SK-N-SH (cell line): ENCODE results near the gene GRAMD2A. TPM values are rescaled to one million over a fixed set of nuclear protein-coding genes. Genes with fewer than 3 reads are reported as not detected.

Experiments used
- CTCF ChIA-PET: fragments of 300-600, 350-600 bp; formaldehyde crosslinking; extraction: SDS; loops from one replicate; lab custom pipeline; 2021; lab: Yijun Ruan, JAX
- POLR2A ChIA-PET: fragments of 350-600 bp; sonication (Branson Sonifier 250); formaldehyde crosslinking; extraction: SDS; loops from one replicate; lab custom pipeline; 2020; ENCODE audit warnings: antibody characterized with exemption, inconsistent platforms; lab: Yijun Ruan, JAX
- DNase-seq: peaks from one replicate; pipeline ENCODE4 v3.0.0; 2012
- H2AFZ ChIP-seq: fragments of 200-600 bp; sonication (generic); 2 replicates; pipeline ENCODE4 v1.8.1; 2016; ENCODE audit warnings: antibody characterized with exemption, mild to moderate bottlenecking, low read depth
- H3F3A ChIP-seq: fragments of 200-600 bp; sonication (generic); replicated peaks from 2 replicates; pipeline ENCODE3; 2016; ENCODE audit warnings: antibody characterized with exemption, mild to moderate bottlenecking; ENCODE audit not compliant: insufficient read depth
- H3K27ac ChIP-seq, 2 experiments: fragments of 200-500 bp in 1 of 2; fragments of 200-600 bp in 1 of 2; sonication (Bioruptor generic) in 1 of 2; sonication (generic), shearing (Covaris generic) in 1 of 2; 2 replicates each; pipeline versions ENCODE4 v1.5.1 to v1.6.1; 2014 to 2016; ENCODE audit warnings: low read depth in 2 of 2, inconsistent platforms in 1 of 2, low read length in 1 of 2, mild to moderate bottlenecking in 1 of 2, mixed read lengths in 1 of 2
- H3K27me3 ChIP-seq: fragments of 200-600 bp; sonication (generic), shearing (Covaris generic); 2 replicates; pipeline ENCODE4 v1.6.1; 2016; ENCODE audit warnings: mixed run types; ENCODE audit not compliant: insufficient read depth
- H3K36me3 ChIP-seq, 2 experiments: fragments of 200-500 bp in 1 of 2; fragments of 200-600 bp in 1 of 2; sonication (Bioruptor generic) in 1 of 2; sonication (generic) in 1 of 2; replicated peaks in 1 of 2; 2 replicates each; pipeline versions ENCODE3 to v1.5.1; 2014 to 2016; ENCODE audit warnings: low read length in 1 of 2, mild to moderate bottlenecking in 1 of 2; ENCODE audit not compliant: insufficient read depth in 2 of 2, control insufficient read depth in 1 of 2
- H3K4me1 ChIP-seq, 2 experiments: fragments of 200-500 bp in 1 of 2; fragments of 200-600 bp in 1 of 2; sonication (Bioruptor generic) in 1 of 2; sonication (generic), shearing (Covaris generic) in 1 of 2; 2 replicates each; pipeline versions ENCODE4 v1.5.1 to v1.6.1; 2014 to 2016; ENCODE audit warnings: low read depth in 1 of 2, low read length in 1 of 2, mixed run types in 1 of 2; ENCODE audit not compliant: insufficient read depth in 2 of 2, control insufficient read depth in 1 of 2
- H3K4me2 ChIP-seq: fragments of 200-600 bp; sonication (generic), shearing (Covaris generic); 2 replicates; pipeline ENCODE4 v1.6.1; 2017; ENCODE audit warnings: mixed run types
- H3K4me3 ChIP-seq, 2 experiments: fragments of 200-500 bp in 1 of 2; fragments of 200-600 bp in 1 of 2; sonication (Bioruptor generic) in 1 of 2; sonication (generic), shearing (Covaris generic) in 1 of 2; 2 replicates each; pipeline versions ENCODE4 v1.5.1 to v1.8.1; 2014 to 2016; ENCODE audit warnings: low read depth in 2 of 2, inconsistent platforms in 1 of 2, low read length in 1 of 2, mild to moderate bottlenecking in 1 of 2, mixed read lengths in 1 of 2, moderate library complexity in 1 of 2
- H3K79me2 ChIP-seq: fragments of 200-600 bp; sonication (generic); 2 replicates; pipeline ENCODE4 v1.8.1; 2017; ENCODE audit warnings: mild to moderate bottlenecking; ENCODE audit not compliant: insufficient read depth
- H3K9ac ChIP-seq: fragments of 200-600 bp; sonication (generic); 2 replicates; pipeline ENCODE4 v1.6.1; 2017; ENCODE audit warnings: mixed run types
- H3K9me2 ChIP-seq: fragments of 200-600 bp; sonication (generic); 2 replicates; pipeline ENCODE4 v1.6.1; 2017; ENCODE audit warnings: mixed run types
- H3K9me3 ChIP-seq: fragments of 200-600 bp; sonication (generic); 2 replicates; pipeline ENCODE4 v1.6.1; 2017; ENCODE audit warnings: mixed run types, mild to moderate bottlenecking, moderate library complexity
- H4K20me1 ChIP-seq: fragments of 200-600 bp; sonication (generic); 2 replicates; pipeline ENCODE4 v1.6.1; 2017; ENCODE audit warnings: mild to moderate bottlenecking, mixed run types; ENCODE audit not compliant: insufficient read depth
- ELF1 ChIP-seq: IDR thresholded peaks from 2 replicates; pipeline ENCODE4 v1.4.0; 2012
- EP300 ChIP-seq, 2 experiments: IDR thresholded peaks; 2 replicates each; pipeline versions ENCODE4 v1.4.0 to v1.6.1; 2012; ENCODE audit warnings: borderline replicate concordance in 1 of 2, low read depth in 1 of 2, low read length in 1 of 2
- EZH2phosphoT487 ChIP-seq: fragments of 200-600 bp; sonication (generic); IDR thresholded peaks from 2 replicates; pipeline ENCODE4 v1.6.1; 2017; ENCODE audit warnings: low read depth, mixed run types, mild to moderate bottlenecking, antibody characterized with exemption, moderate library complexity, borderline replicate concordance
- GABPA ChIP-seq: IDR thresholded peaks from 2 replicates; pipeline ENCODE4 v1.4.0; 2012; ENCODE audit warnings: low read depth, mild to moderate bottlenecking
- GATA2 ChIP-seq: sonication (generic); formaldehyde crosslinking; IDR thresholded peaks from 2 replicates; pipeline ENCODE4 v1.5.0; 2020; ENCODE audit warnings: mild to moderate bottlenecking, missing genetic modification reagents
- JUND ChIP-seq: IDR thresholded peaks from 2 replicates; pipeline ENCODE4 v1.4.0; 2012
- MAX ChIP-seq: IDR thresholded peaks from 2 replicates; pipeline ENCODE4 v1.4.0; 2012; ENCODE audit warnings: low read depth
- NFIC ChIP-seq: IDR thresholded peaks from 2 replicates; pipeline ENCODE4 v1.4.0; 2012; ENCODE audit warnings: borderline replicate concordance
- PBX3 ChIP-seq: IDR thresholded peaks from 2 replicates; pipeline ENCODE4; 2012
- POLR2AphosphoS5 ChIP-seq: IDR thresholded peaks from 2 replicates; pipeline ENCODE4 v1.6.1; 2012; ENCODE audit warnings: low read depth, low read length
- RAD21 ChIP-seq: IDR thresholded peaks from 2 replicates; pipeline ENCODE4 v1.6.1; 2012; ENCODE audit warnings: mild to moderate bottlenecking, low read length
- RCOR1 ChIP-seq: fragments of 150-350 bp; IDR thresholded peaks from 2 replicates; pipeline ENCODE4 v1.6.1; 2017; ENCODE audit warnings: antibody characterized with exemption, low read length
- RFX5 ChIP-seq: IDR thresholded peaks from 2 replicates; pipeline ENCODE4 v1.6.1; 2012; ENCODE audit warnings: mild to moderate bottlenecking, improper control_type of control experiment, low read length
- RXRA ChIP-seq: IDR thresholded peaks from 2 replicates; pipeline ENCODE4 v1.4.0; 2012; ENCODE audit warnings: low read depth, mild to moderate bottlenecking, borderline replicate concordance
- TEAD4 ChIP-seq: IDR thresholded peaks from 2 replicates; pipeline ENCODE4 v1.4.0; 2012; ENCODE audit warnings: mild to moderate bottlenecking, borderline replicate concordance; ENCODE audit not compliant: insufficient read depth
- USF1 ChIP-seq: IDR thresholded peaks from 2 replicates; pipeline ENCODE4 v1.4.0; 2012; ENCODE audit warnings: low read depth, borderline replicate concordance
- USF2 ChIP-seq: fragments of 150-350 bp; IDR thresholded peaks from 2 replicates; pipeline ENCODE4 v1.6.1; 2017; ENCODE audit warnings: antibody characterized with exemption, low read length, low read depth, borderline replicate concordance
- YY1 ChIP-seq: IDR thresholded peaks from 2 replicates; pipeline ENCODE4 v1.4.0; 2012; ENCODE audit warnings: low read depth, mild to moderate bottlenecking
- ZBTB33 ChIP-seq: IDR thresholded peaks from 2 replicates; pipeline ENCODE4 v1.4.0; 2012; ENCODE audit warnings: low read depth, borderline replicate concordance
- WGBS: methylation state at CpG from one replicate; pipeline ENCODE4 v1.1.6; 2017; ENCODE audit warnings: low lambda C conversion rate; 5-methylcytosine and 5-hydroxymethylcytosine counted together
- polyA plus RNA-seq, 3 experiments: library from polyadenylated mRNA; depleted of rRNA; stranded (reverse); fragments of >200 nt; gene quantifications; 2 replicates each; pipeline ENCODE4 v1.2.3, GENCODE V29; 2012

The GRAMD2A gene
- polyA plus RNA-seq, 1 of the 3 experiments (the other 2 are of a cell fraction): 0.10 TPM

- H3K79me2 ChIP-seq: peaks cover 99% of the 10 kb centered on the region
- ChIA-PET POLR2A (no interaction called here), CTCF (interaction anchor here (1.3 kb wide), 1 partner anchor 311 kb away, joined by 4 read pairs; no protein-coding TSS in a partner anchor)
- peaks cover 59% of the 10 kb centered on the region for H4K20me1 ChIP-seq
- peaks cover 0 to 6% of the 10 kb centered on the region in 2 experiments; a peak in 3 of 4 replicates for H3K4me1 ChIP-seq
- H3K4me3 ChIP-seq: no peak overlapping the region
- peaks cover 7% of the 10 kb centered on the region for H3F3A ChIP-seq
- no peak overlapping the region for H3K4me2 ChIP-seq
- no peaks in the 10 kb centered on the region for H3K9me3 ChIP-seq
- 97% methylated on average over 2 of the region's 2 CpGs for WGBS
- H3K36me3 ChIP-seq: no peaks in the 10 kb centered on the region
- H3K27me3 ChIP-seq: no peaks in the 10 kb centered on the region
- no peak overlapping the region for H3K27ac ChIP-seq
- no peak for TF ChIP-seq ELF1
- no peak for TF ChIP-seq RFX5
- TF ChIP-seq RXRA: no peak
- TF ChIP-seq POLR2AphosphoS5: no peak
- TF ChIP-seq RCOR1: no peak
- no peak for TF ChIP-seq NFIC
- TF ChIP-seq TEAD4: no peak
- TF ChIP-seq GATA2 (CRISPR knock-in tag): no peak
- no peak for TF ChIP-seq PBX3
- no peak for TF ChIP-seq GABPA
- TF ChIP-seq EZH2phosphoT487: no peak
- TF ChIP-seq ZBTB33: no peak
- DNase-seq: no peak
- H2AFZ ChIP-seq: no peak overlapping the region
- no peak overlapping the region for H3K9ac ChIP-seq
- H3K9me2 ChIP-seq: no peaks in the 10 kb centered on the region
Observed at GRCh38 chr15:72112116-72112515, 85.5 kb downstream of the GRAMD2A start.

- peaks cover 66% of the 10 kb centered on the region for H4K20me1 ChIP-seq
Observed at GRCh38 chr15:72110355-72110754, 87.2 kb downstream of the GRAMD2A start.

More at GRCh38 chr15:72110355-72110754, 87.2 kb downstream of the GRAMD2A start:
- Histone ChIP-seq H3K79me2 (peaks cover 98% of the 10 kb centered on the region), H3K4me1 (no peaks in the 10 kb centered on the region; a peak in 2 of 4 replicates), H3K9me2 (no peaks in the 10 kb centered on the region), H3K9me3 (no peaks in the 10 kb centered on the region), H3F3A (peaks cover 7% of the 10 kb centered on the region), H3K36me3 (no peaks in the 10 kb centered on the region), H2AFZ (no peak overlapping the region), H3K27me3 (no peaks in the 10 kb centered on the region), H3K4me2 (no peak overlapping the region), H3K27ac (no peak overlapping the region), H3K4me3 (no peak overlapping the region), H3K9ac (no peak overlapping the region)
- no peak for DNase-seq
- WGBS: 82% methylated on average over 3 of the region's 3 CpGs
- POLR2A ChIA-PET: no interaction called here
- CTCF ChIA-PET: no interaction called here
- TF ChIP-seq MAX (no peak), USF1 (no peak), YY1 (no peak), USF2 (no peak), EP300 (IDR thresholded peaks at IDR 0.05; ENCODE audit: borderline replicate concordance in 1 of 2, low read depth in 1 of 2, low read length in 1 of 2) (no peak), TEAD4 (no peak), RAD21 (no peak), JUND (no peak)
